Psoas muscle (tissue), 8 donors: ENCODE measurements around the gene IL1R2. TPM values are rescaled to one million over a fixed set of nuclear protein-coding genes. Genes with fewer than 3 reads are reported as not detected.
A peak's percentile ranks its signal among the peaks of the same experiment; 100 is the strongest.

ENCODE experiments used
- ATAC-seq, 4 donors: fragments of 200-7000 bp; cut with Tn5 transposase; one replicate each; pipeline ENCODE4 v1.9.1; 2020; ENCODE audit warnings: moderate library complexity in 3 of 4, mild to moderate bottlenecking in 2 of 4
- DNase-seq, 2 donors: peaks; one replicate each; pipeline ENCODE4 v3.0.0-alpha.2; 2020
- H3K27ac ChIP-seq: fragments of 200-600 bp; one replicate; pipeline ENCODE4 v1.8.0; 2022
- H3K27me3 ChIP-seq, 3 donors: fragments of 200-600 bp in 1 of 3; one replicate each; pipeline versions ENCODE4 v1.6.1 to v1.8.0; 2013 to 2022; ENCODE audit warnings: low read length in 2 of 3, mild to moderate bottlenecking in 2 of 3, moderate library complexity in 1 of 3; ENCODE audit not compliant: insufficient read depth in 3 of 3
- H3K36me3 ChIP-seq, 2 donors: fragments of 200-600 bp in 1 of 2; one replicate each; pipeline versions ENCODE4 v1.6.1 to v1.8.0; 2013 to 2022; ENCODE audit warnings: low read depth in 1 of 2, mild to moderate bottlenecking in 1 of 2, moderate library complexity in 1 of 2; ENCODE audit not compliant: insufficient read depth in 1 of 2
- H3K4me1 ChIP-seq: fragments of 200-600 bp; one replicate; pipeline ENCODE4 v1.8.0; 2022
- H3K4me3 ChIP-seq: fragments of 200-600 bp; one replicate; pipeline ENCODE4 v1.8.0; 2022; ENCODE audit warnings: mild to moderate bottlenecking
- H3K9me3 ChIP-seq: fragments of 200-600 bp; one replicate; pipeline ENCODE4 v1.8.0; 2022
- WGBS, 3 donors: extraction: QIAGEN DNeasy Blood & Tissue Kit; methylation state at CpG; one replicate each; pipeline versions ENCODE4 v1.1.6 to v1.1.7; 2013; 5-methylcytosine and 5-hydroxymethylcytosine counted together
- intact Hi-C, 2 donors: fragments of 100-400 bp; cut with DNase I; formaldehyde crosslinking; loops; one replicate each; pipeline versions ENCODE4 v1.11.0 to v1.14.2; 2022
- polyA plus RNA-seq, 3 donors: library from polyadenylated mRNA; stranded (reverse); fragments of 200-250 nt; gene quantifications; one replicate each; pipeline ENCODE4 v1.2.3, GENCODE V29; 2013
- total RNA-seq, 4 donors: library from RNA; stranded (reverse); fragmentation: NEBNext Ultra II Directional in 2 of 4; extraction: Animal tissue kit (Norgen Biotek cat#: 25700) in 2 of 4; gene quantifications; one replicate each; pipeline versions ENCODE4 v1.2.1 to v1.2.4, GENCODE V29; 2021 to 2023
- TF ChIP-seq, protein P1 (sequence below): fragments of 200-600 bp; IDR thresholded peaks from one replicate; pipeline ENCODE4 v1.8.0; 2022; ENCODE audit warnings: antibody characterized with exemption
- donor health status: healthy with polysubstance abuse.
- donor health status: DM: no; HTN: no; CAD: no; lungs with moderate emphysema.
- donor health status: Bipolar disorder and iron deficiency.
- donor health status: healthy.
- donor health status: DM: yes; HTN: yes; CAD: no.
- donor health status: DM: no; HTN: no; CAD: no.
- donor health status: DM: no; HTN: no; CAD: no.
- donor health status: DM: yes; HTN: yes; CAD: no.

Gene IL1R2
- total and polyA plus RNA-seq, 7 donors, result 0.41 to 3.4 (median 1.3) TPM

DNA sequence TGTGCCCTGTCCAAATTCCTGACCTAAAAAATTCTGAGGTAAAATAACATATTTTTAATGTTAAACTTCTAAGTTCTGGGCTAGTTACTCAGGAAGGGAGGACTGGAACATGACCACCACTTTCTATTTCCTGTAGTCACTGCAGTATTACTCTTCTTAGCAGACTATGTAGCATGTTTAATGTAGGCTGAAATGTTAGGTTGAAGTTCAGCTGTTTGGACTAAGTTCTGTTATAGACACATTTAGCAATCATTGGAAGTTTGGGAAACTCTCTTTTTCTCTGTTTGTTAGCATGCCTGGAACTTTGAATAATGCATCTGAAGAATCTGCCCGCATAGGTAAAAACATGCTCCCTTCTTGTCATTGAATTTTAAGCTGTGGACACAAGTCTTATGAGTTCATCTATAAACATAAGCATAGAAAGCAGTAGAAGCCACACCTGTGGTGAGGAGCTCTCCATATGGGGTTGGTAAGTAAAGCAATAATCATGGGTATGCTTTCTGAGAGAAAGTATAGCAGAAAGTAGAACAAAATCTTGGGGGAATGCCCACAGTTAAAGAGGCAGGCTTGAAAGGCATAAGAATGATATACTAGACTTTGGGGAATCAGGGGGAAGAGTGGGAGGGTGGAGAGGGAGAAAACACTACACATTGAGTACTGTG, 52.6 kb downstream of the IL1R2 start:
- Histone ChIP-seq H3K27me3 (no peaks in the 10 kb centered on the region), H3K4me3 (no peak overlapping the region), H3K27ac (no peak overlapping the region), H3K36me3 (no peaks in the 10 kb centered on the region), H3K4me1 (peaks cover 6% of the 10 kb centered on the region), H3K9me3 (no peaks in the 10 kb centered on the region)
- TF ChIP-seq, protein P1, sequence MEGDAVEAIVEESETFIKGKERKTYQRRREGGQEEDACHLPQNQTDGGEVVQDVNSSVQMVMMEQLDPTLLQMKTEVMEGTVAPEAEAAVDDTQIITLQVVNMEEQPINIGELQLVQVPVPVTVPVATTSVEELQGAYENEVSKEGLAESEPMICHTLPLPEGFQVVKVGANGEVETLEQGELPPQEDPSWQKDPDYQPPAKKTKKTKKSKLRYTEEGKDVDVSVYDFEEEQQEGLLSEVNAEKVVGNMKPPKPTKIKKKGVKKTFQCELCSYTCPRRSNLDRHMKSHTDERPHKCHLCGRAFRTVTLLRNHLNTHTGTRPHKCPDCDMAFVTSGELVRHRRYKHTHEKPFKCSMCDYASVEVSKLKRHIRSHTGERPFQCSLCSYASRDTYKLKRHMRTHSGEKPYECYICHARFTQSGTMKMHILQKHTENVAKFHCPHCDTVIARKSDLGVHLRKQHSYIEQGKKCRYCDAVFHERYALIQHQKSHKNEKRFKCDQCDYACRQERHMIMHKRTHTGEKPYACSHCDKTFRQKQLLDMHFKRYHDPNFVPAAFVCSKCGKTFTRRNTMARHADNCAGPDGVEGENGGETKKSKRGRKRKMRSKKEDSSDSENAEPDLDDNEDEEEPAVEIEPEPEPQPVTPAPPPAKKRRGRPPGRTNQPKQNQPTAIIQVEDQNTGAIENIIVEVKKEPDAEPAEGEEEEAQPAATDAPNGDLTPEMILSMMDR, result no peak
- WGBS, 3 donors, result 88 to 96% (median 94%) methylated on average over 1 of the region's 1 CpG
- intact Hi-C loops, result no loop called here
- DNase-seq (no peak), ATAC-seq (no peak)

- no peaks in the 10 kb centered on the region for H3K27me3 ChIP-seq
- no peak overlapping the region for H3K4me3 ChIP-seq
- DNase-seq, result no peak
- ATAC-seq, result no peak
- TF ChIP-seq, protein P1, result no peak
- H3K9me3 ChIP-seq, result no peaks in the 10 kb centered on the region
- WGBS, 3 donors, result 73 to 84% (median 75%) methylated on average over 2 of the region's 2 CpGs
- no peak overlapping the region for H3K27ac ChIP-seq
- H3K36me3 ChIP-seq, result no peaks in the 10 kb centered on the region
- H3K4me1 ChIP-seq, result peaks cover 13% of the 10 kb centered on the region
- intact Hi-C loops, result no loop called here
Observed at GRCh38 chr2:102044967-102045489, 53.3 kb downstream of the IL1R2 start.

DNA sequence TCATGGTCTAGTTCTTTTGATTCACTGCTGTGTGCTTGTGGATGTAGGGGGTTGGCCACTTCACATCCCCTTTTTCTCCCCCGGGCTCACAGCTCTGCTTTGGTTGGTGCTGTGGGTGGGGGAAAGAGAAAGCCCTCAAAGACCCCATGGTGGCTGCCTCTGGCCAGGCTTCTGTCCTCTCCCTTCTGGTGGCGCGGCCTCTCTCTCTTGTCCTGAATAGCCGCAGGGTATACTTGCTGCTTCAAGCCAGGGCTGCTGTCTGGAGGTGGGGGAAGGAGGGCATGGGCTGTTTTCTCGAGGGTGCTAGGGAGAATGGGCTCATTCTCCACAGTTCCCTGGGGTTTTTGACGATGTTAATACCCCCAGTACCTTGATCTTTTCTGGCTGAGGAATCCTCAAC, 53.9 kb downstream of the IL1R2 start:
- H3K4me3 ChIP-seq, result no peak overlapping the region
- no peak overlapping the region for H3K27ac ChIP-seq
- TF ChIP-seq, protein P1, result no peak
- peaks cover 20% of the 10 kb centered on the region for H3K4me1 ChIP-seq
- no peaks in the 10 kb centered on the region for H3K36me3 ChIP-seq
- no peak for DNase-seq
- ATAC-seq, result no peak
- intact Hi-C loops, result no loop called here
- H3K9me3 ChIP-seq, result no peaks in the 10 kb centered on the region
- 83 to 90% (median 89%) methylated on average over 6 of the region's 6 CpGs for WGBS, 3 donors
- no peaks in the 10 kb centered on the region for H3K27me3 ChIP-seq

GRCh38 chr2:102046135-102046986, 54.6 kb downstream of the IL1R2 start:
- Histone ChIP-seq H3K27ac (peak overlapping the region; percentile 36), H3K36me3 (no peaks in the 10 kb centered on the region), H3K4me1 (peaks cover 21% of the 10 kb centered on the region), H3K27me3 (no peaks in the 10 kb centered on the region), H3K4me3 (no peak overlapping the region), H3K9me3 (no peaks in the 10 kb centered on the region)
- DNase-seq (no peak), ATAC-seq (no peak)
- TF ChIP-seq, protein P1, result no peak
- intact Hi-C loops, result no loop called here
- WGBS, 3 donors, result 74 to 80% (median 74%) methylated on average over 9 of the region's 9 CpGs
